Panc1 (cell line): ENCODE measurements around the gene OGFOD2. TPM values are rescaled to one million over a fixed set of nuclear protein-coding genes. Genes with fewer than 3 reads are reported as not detected.
"Not testable (repeated sequence)": the region's sequence is repeated elsewhere in the genome, so short reads cannot be mapped to it uniquely, and the experiment has no call there.

Experiments used
- ATAC-seq: fragments of 200-7000 bp; cut with Tn5 transposase; 2 replicates; pipeline ENCODE4 v1.9.1; 2020; ENCODE audit warnings: mild to moderate bottlenecking, moderate library complexity
- BruUV-seq: library from RNA; stranded (reverse); fragments of 400-500 nt; replicated peaks from 2 replicates; lab custom pipeline; 2021; lab: Mats Ljungman, UMichigan
- CTCF ChIA-PET: fragments of 300-600 bp; sonication (Branson Sonifier 250); formaldehyde crosslinking; loops from one replicate; lab custom pipeline; 2022; ENCODE audit warnings: antibody characterized with exemption; lab: Charles Lee
- POLR2A ChIA-PET: fragments of 300-600 bp; sonication (Branson Sonifier 250); formaldehyde crosslinking; loops from one replicate; lab custom pipeline; 2022; ENCODE audit warnings: antibody characterized with exemption; lab: Charles Lee
- DNase-seq: peaks from one replicate; pipeline ENCODE4 v3.0.0-alpha.2; 2010; ENCODE audit warnings: low read depth, low spot score
- H3K27ac ChIP-seq: 2 replicates; pipeline ENCODE4 v1.5.1; 2011; ENCODE audit warnings: mild to moderate bottlenecking, low read length, inconsistent platforms
- H3K27me3 ChIP-seq: fragments of 200-500 bp; sonication (Bioruptor generic); 2 replicates; pipeline ENCODE4 v1.6.0; 2014; ENCODE audit warnings: low read length, inconsistent platforms; ENCODE audit not compliant: control insufficient read depth, insufficient read depth
- H3K36me3 ChIP-seq: fragments of 200-500 bp; sonication (Bioruptor generic); 2 replicates; pipeline ENCODE4 v1.5.1; 2014; ENCODE audit warnings: inconsistent platforms, mild to moderate bottlenecking, low read length, moderate library complexity; ENCODE audit not compliant: control insufficient read depth, insufficient read depth
- H3K4me1 ChIP-seq: 2 replicates; pipeline ENCODE4 v1.5.1; 2011; ENCODE audit warnings: inconsistent platforms, mild to moderate bottlenecking, low read length, moderate library complexity; ENCODE audit not compliant: control insufficient read depth, insufficient read depth
- H3K4me3 ChIP-seq, 2 experiments: 2 replicates each; pipeline ENCODE4 v1.5.1; 2011 to 2012; ENCODE audit warnings: low read depth in 2 of 2, low read length in 2 of 2, mild to moderate bottlenecking in 2 of 2, inconsistent platforms in 1 of 2, moderate library complexity in 1 of 2
- H3K9me3 ChIP-seq: fragments of 200-500 bp; sonication (Bioruptor generic); 2 replicates; pipeline ENCODE4 v1.5.1; 2014; ENCODE audit warnings: low read depth, mild to moderate bottlenecking, inconsistent platforms, low read length, moderate library complexity; ENCODE audit not compliant: control insufficient read depth, insufficient read depth
- CTCF ChIP-seq: fragments of 450-650 bp; IDR thresholded peaks from 2 replicates; pipeline ENCODE4 v1.5.1; 2017; ENCODE audit warnings: mild to moderate bottlenecking
- POLR2AphosphoS5 ChIP-seq: IDR thresholded peaks from 2 replicates; pipeline ENCODE4 v1.6.1; 2012; ENCODE audit warnings: mild to moderate bottlenecking, low read depth, low read length, moderate library complexity
- REST ChIP-seq, 2 experiments: IDR thresholded peaks; 2 replicates each; pipeline ENCODE4 v1.6.1; 2011 to 2012; ENCODE audit warnings: low read depth in 2 of 2, control low read depth in 1 of 2, low read length in 1 of 2, mild to moderate bottlenecking in 1 of 2, moderate library complexity in 1 of 2; ENCODE audit not compliant: insufficient read depth in 1 of 2
- SIN3A ChIP-seq: IDR thresholded peaks from 2 replicates; pipeline ENCODE4 v1.6.1; 2012; ENCODE audit warnings: low read depth, mild to moderate bottlenecking, low read length, moderate library complexity, borderline replicate concordance; ENCODE audit not compliant: insufficient read depth
- TCF7L2 ChIP-seq: IDR thresholded peaks from 2 replicates; pipeline ENCODE4 v1.6.1; 2011; ENCODE audit warnings: mild to moderate bottlenecking, low read depth, low read length, inconsistent platforms
- in situ Hi-C: cut with HindIII; loops from 2 replicates; pipeline ENCODE4 v1.10.0; 2016; ENCODE audit warnings: low sequenced_read_pairs, low pct_unique_long_range_greater_than_20kb
- intact Hi-C: fragments of 100-400 bp; cut with micrococcal nuclease; formaldehyde crosslinking; loops from one replicate; pipeline ENCODE4 v1.10.0; 2022; ENCODE audit not compliant: unreplicated experiment
- total RNA-seq: library from RNA; stranded (reverse); gene quantifications from one replicate; pipeline ENCODE4 v1.2.1, GENCODE V29; 2021; ENCODE audit not compliant: unreplicated experiment

Gene OGFOD2
- total RNA-seq, 1 experiment from 2014 or later, result 32.0 TPM

GRCh38 chr12:122937622-122938091 lies 37.4 kb upstream of the OGFOD2 start:
- CTCF ChIA-PET, result interaction anchor here (0.7 kb wide), 1 partner anchor 77 kb away, joined by 3 read pairs; no protein-coding TSS in a partner anchor
- no peaks in the 10 kb centered on the region for H3K9me3 ChIP-seq
- no TSS peak for BruUV-seq
- intact Hi-C loops (no loop called here), in situ Hi-C loops (no loop called here)
- ATAC-seq (no peak), DNase-seq (no peak)
- no peak overlapping the region for H3K4me3 ChIP-seq
- no peak for TF ChIP-seq SIN3A
- TF ChIP-seq REST (IDR thresholded peaks at IDR 0.05; ENCODE audit: insufficient read depth in 1 of 2, low read depth in 2 of 2, low read length in 1 of 2), result no peak
- no peak for TF ChIP-seq POLR2AphosphoS5
- POLR2A ChIA-PET, result no interaction called here
- no peak overlapping the region for H3K27ac ChIP-seq
- H3K4me1 ChIP-seq, result peaks cover 3% of the 10 kb centered on the region; the same call in 1 of the 2 replicates
- no peaks in the 10 kb centered on the region for H3K27me3 ChIP-seq
- no peaks in the 10 kb centered on the region for H3K36me3 ChIP-seq

- TF ChIP-seq REST (IDR thresholded peaks at IDR 0.05; ENCODE audit: insufficient read depth in 1 of 2, low read depth in 2 of 2, low read length in 1 of 2) (no peak), SIN3A (no peak), POLR2AphosphoS5 (no peak), TCF7L2 (no peak), CTCF (no peak)
- CTCF ChIA-PET, result no interaction called here
- POLR2A ChIA-PET, result no interaction called here
- DNase-seq (no peak), ATAC-seq (no peak)
- H3K27ac ChIP-seq, result no peak overlapping the region
- H3K27me3 ChIP-seq, result no peaks in the 10 kb centered on the region
- no TSS peak for BruUV-seq
- in situ Hi-C loops, result no loop called here
- peaks cover 18% of the 10 kb centered on the region for H3K4me1 ChIP-seq
- intact Hi-C loops, result no loop called here
- H3K36me3 ChIP-seq, result no peaks in the 10 kb centered on the region
- no peak overlapping the region for H3K4me3 ChIP-seq
- H3K9me3 ChIP-seq, result no peaks in the 10 kb centered on the region
These were observed 35.9 kb upstream of the OGFOD2 start for GRCh38 chr12:122939125-122939524.

GRCh38 chr12:122941351-122941750 lies 33.7 kb upstream of the OGFOD2 start:
- H3K9me3 ChIP-seq, DNase-seq, in situ Hi-C loops, H3K36me3 ChIP-seq, H3K4me3 ChIP-seq, BruUV-seq, CTCF ChIA-PET, H3K27me3 ChIP-seq, ATAC-seq: not testable (repeated sequence)
- 0 out of 2 replicates have a peak overlapping the region, but pooled peaks have one; percentile 25 for H3K27ac ChIP-seq
- POLR2A ChIA-PET, result interaction anchor here (0.6 kb wide), 1 partner anchor 57 kb away, joined by 4 read pairs; no protein-coding TSS in a partner anchor
- H3K4me1 ChIP-seq, result peaks cover 37% of the 10 kb centered on the region
- intact Hi-C loops, result loop anchor here (5.0 kb wide), 1 partner anchor 44 kb away; the partner anchor contains the start of gene VPS37B
